ENCODE measurements around the gene CNPY3. TPM values are rescaled to one million over a fixed set of nuclear protein-coding genes. Genes with fewer than 3 reads are reported as not detected.

The CNPY3 gene
- total and polyA plus RNA-seq, 2 of the 13 experiments (the other 11 are each of a cell fraction or from before 2014, with no cell fraction given), result 42.3 to 60.2 TPM

DNA sequence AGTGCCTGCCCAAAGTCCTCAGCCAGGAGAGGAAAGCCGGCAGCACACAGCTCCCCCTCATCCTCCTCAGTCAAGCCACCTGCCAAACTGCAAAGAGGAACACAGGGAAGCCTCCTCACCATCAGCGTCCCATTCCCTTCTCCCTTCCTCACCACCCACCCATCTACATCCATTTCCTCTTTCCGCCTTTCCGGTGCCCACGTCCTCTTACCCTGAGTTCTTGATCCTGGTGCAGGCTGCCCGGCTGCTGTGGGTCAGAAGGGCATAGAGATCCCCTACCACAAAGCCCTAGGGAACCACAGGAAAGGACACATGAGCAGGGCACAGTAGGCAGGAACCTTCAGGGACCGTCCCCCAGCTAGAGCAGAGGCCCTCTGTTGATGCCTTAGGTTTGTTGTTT, 37.3 kb downstream of the CNPY3 start (continued):
- TF ChIP-seq, protein P1, sequence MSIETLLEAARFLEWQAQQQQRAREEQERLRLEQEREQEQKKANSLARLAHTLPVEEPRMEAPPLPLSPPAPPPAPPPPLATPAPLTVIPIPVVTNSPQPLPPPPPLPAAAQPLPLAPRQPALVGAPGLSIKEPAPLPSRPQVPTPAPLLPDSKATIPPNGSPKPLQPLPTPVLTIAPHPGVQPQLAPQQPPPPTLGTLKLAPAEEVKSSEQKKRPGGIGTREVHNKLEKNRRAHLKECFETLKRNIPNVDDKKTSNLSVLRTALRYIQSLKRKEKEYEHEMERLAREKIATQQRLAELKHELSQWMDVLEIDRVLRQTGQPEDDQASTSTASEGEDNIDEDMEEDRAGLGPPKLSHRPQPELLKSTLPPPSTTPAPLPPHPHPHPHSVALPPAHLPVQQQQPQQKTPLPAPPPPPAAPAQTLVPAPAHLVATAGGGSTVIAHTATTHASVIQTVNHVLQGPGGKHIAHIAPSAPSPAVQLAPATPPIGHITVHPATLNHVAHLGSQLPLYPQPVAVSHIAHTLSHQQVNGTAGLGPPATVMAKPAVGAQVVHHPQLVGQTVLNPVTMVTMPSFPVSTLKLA (IDR thresholded peaks at IDR 0.05), result no peak
- TF ChIP-seq ZNF674 (CRISPR knock-in tag; IDR thresholded peaks at IDR 0.05; ENCODE audit: low read depth) (no peak), FLYWCH1 (CRISPR knock-in tag; IDR thresholded peaks at IDR 0.05) (no peak), ETV5 (CRISPR knock-in tag; IDR thresholded peaks at IDR 0.05; ENCODE audit: borderline replicate concordance) (no peak), PCBP2 (optimal IDR thresholded peaks at IDR 0.05; ENCODE audit: low read depth, low read length, poor library complexity, severe bottlenecking) (no peak), NBN (conservative IDR thresholded peaks at IDR 0.05) (no peak)

DNA sequence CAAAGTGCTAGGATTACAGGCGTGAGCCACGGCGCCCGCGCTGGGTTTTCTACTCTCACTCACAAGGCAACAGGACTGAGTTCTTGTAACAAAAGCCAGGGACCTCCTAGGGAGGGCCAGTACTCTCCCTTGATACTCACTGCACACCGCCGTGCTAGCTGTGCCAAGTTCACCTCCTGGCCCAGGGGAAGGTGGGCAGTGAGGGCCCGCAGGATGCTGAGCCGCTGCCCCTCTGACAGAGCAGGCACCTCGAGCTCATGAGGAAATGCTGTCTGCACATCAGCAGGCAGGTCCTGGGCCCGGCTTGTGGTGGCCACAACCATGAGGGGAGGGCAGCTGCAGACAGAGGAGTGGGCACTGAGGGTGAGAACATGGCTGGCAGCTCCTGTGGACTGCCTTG, 37.9 kb downstream of the CNPY3 start:
- 0 out of 5 replicates have a peak, but pooled peaks cover 0 to 1% of the 10 kb centered on the region in 2 experiments for H3K36me3 ChIP-seq (replicated peaks in 1 of 2; ENCODE audit: control insufficient read depth in 1 of 2, insufficient read depth in 2 of 2, low read length in 2 of 2)

More for the DNA sequence above, 37.9 kb downstream of the CNPY3 start:
- Histone ChIP-seq H3K9me3 (ENCODE audit: low read length) (no peaks in the 10 kb centered on the region), H3K4me1 (ENCODE audit: insufficient read depth, low read length) (peaks cover 47% of the 10 kb centered on the region), H3K4me2 (ENCODE audit: low read depth, low read length) (no peak overlapping the region), H3K27me3 (ENCODE audit: control insufficient read depth in 1 of 2, insufficient read depth in 2 of 2, low read length in 2 of 2) (no peaks in the 10 kb centered on the region), H2AFZ (ENCODE audit: low read length) (no peak overlapping the region), H3K27ac (ENCODE audit: extremely low read length, insufficient read depth, low read length) (no peak overlapping the region), H3K9ac (ENCODE audit: insufficient read depth, low read depth, low read length) (no peak overlapping the region), H4K20me1 (ENCODE audit: insufficient read depth, low read length) (no peaks in the 10 kb centered on the region), H3K4me3 (replicated peaks in 1 of 3; ENCODE audit: insufficient read depth in 1 of 3, low read depth in 2 of 3, low read length in 3 of 3) (no peak overlapping the region), H3K79me2 (ENCODE audit: insufficient read depth, low read length) (no peaks in the 10 kb centered on the region)
- intact Hi-C loops (cut with micrococcal nuclease; ENCODE audit: unreplicated experiment) (no loop called here), in situ Hi-C loops (cut with HindIII; ENCODE audit: extremely low pct_ligation_motif_present, low pct_unique_long_range_greater_than_20kb) (no loop called here)
- no TSS peak for BruUV-seq (replicated peaks)
- no peak for TF ChIP-seq MIER3 (CRISPR knock-in tag; IDR thresholded peaks at IDR 0.05; ENCODE audit: borderline replicate concordance)
- TF ChIP-seq MIER2 (CRISPR knock-in tag; IDR thresholded peaks at IDR 0.05), result no peak
- TF ChIP-seq ZNF10 (CRISPR knock-in tag; IDR thresholded peaks at IDR 0.05; ENCODE audit: borderline replicate concordance, low read depth), result no peak
- no peak for TF ChIP-seq NR1H2 (CRISPR knock-in tag; IDR thresholded peaks at IDR 0.05; ENCODE audit: borderline replicate concordance, low read depth)
- no peak for TF ChIP-seq NCOA5 (CRISPR knock-in tag; IDR thresholded peaks at IDR 0.05)
- TF ChIP-seq ZNF235 (CRISPR knock-in tag; IDR thresholded peaks at IDR 0.05; ENCODE audit: borderline replicate concordance), result no peak
- no peak for TF ChIP-seq THYN1 (CRISPR knock-in tag; IDR thresholded peaks at IDR 0.05; ENCODE audit: borderline replicate concordance, low read depth)
- TF ChIP-seq PRPF4 (IDR thresholded peaks at IDR 0.05; ENCODE audit: low read depth, low read length, poor library complexity, severe bottlenecking), result no peak
- ATAC-seq, result no peak
- WGBS (ENCODE audit: low lambda C conversion rate), result 97% methylated on average over 11 of the region's 11 CpGs
- POLR2A ChIA-PET, result interaction anchor here (1.7 to 3.2 kb wide), 2 partner anchors 11 to 38 kb away, joined by 5 to 25 read pairs; partner anchors contain the start of genes CNPY3 and PEX6
- FAIRE-seq, result no peak
- CTCF ChIA-PET (ENCODE audit: low intra/inter-chr PET ratio, low total read pairs), result no interaction called here
- no peak for DNase-seq (ENCODE audit: low spot score)
